Panc1 (cell line): Measurements from ENCODE around the gene NPLOC4. TPM values are rescaled to one million over a fixed set of nuclear protein-coding genes. Genes with fewer than 3 reads are reported as not detected.

ENCODE experiments used
- ATAC-seq: fragments of 200-7000 bp; cut with Tn5 transposase; 2 replicates; pipeline ENCODE4 v1.9.1; 2020; ENCODE audit warnings: mild to moderate bottlenecking, moderate library complexity
- BruUV-seq: library from RNA; stranded (reverse); fragments of 400-500 nt; replicated peaks from 2 replicates; lab custom pipeline; 2021; lab: Mats Ljungman, UMichigan
- CTCF ChIA-PET: fragments of 300-600 bp; sonication (Branson Sonifier 250); formaldehyde crosslinking; loops from one replicate; lab custom pipeline; 2022; ENCODE audit warnings: antibody characterized with exemption; lab: Charles Lee
- POLR2A ChIA-PET: fragments of 300-600 bp; sonication (Branson Sonifier 250); formaldehyde crosslinking; loops from one replicate; lab custom pipeline; 2022; ENCODE audit warnings: antibody characterized with exemption; lab: Charles Lee
- DNase-seq: peaks from one replicate; pipeline ENCODE4 v3.0.0-alpha.2; 2010; ENCODE audit warnings: low read depth, low spot score
- H3K27ac ChIP-seq: 2 replicates; pipeline ENCODE4 v1.5.1; 2011; ENCODE audit warnings: mild to moderate bottlenecking, low read length, inconsistent platforms
- H3K27me3 ChIP-seq: fragments of 200-500 bp; sonication (Bioruptor generic); 2 replicates; pipeline ENCODE4 v1.6.0; 2014; ENCODE audit warnings: low read length, inconsistent platforms; ENCODE audit not compliant: control insufficient read depth, insufficient read depth
- H3K36me3 ChIP-seq: fragments of 200-500 bp; sonication (Bioruptor generic); 2 replicates; pipeline ENCODE4 v1.5.1; 2014; ENCODE audit warnings: inconsistent platforms, mild to moderate bottlenecking, low read length, moderate library complexity; ENCODE audit not compliant: control insufficient read depth, insufficient read depth
- H3K4me1 ChIP-seq: 2 replicates; pipeline ENCODE4 v1.5.1; 2011; ENCODE audit warnings: inconsistent platforms, mild to moderate bottlenecking, low read length, moderate library complexity; ENCODE audit not compliant: control insufficient read depth, insufficient read depth
- H3K4me3 ChIP-seq, 2 experiments: 2 replicates each; pipeline ENCODE4 v1.5.1; 2011 to 2012; ENCODE audit warnings: low read depth in 2 of 2, low read length in 2 of 2, mild to moderate bottlenecking in 2 of 2, inconsistent platforms in 1 of 2, moderate library complexity in 1 of 2
- H3K9me3 ChIP-seq: fragments of 200-500 bp; sonication (Bioruptor generic); 2 replicates; pipeline ENCODE4 v1.5.1; 2014; ENCODE audit warnings: low read depth, mild to moderate bottlenecking, inconsistent platforms, low read length, moderate library complexity; ENCODE audit not compliant: control insufficient read depth, insufficient read depth
- CTCF ChIP-seq: fragments of 450-650 bp; IDR thresholded peaks from 2 replicates; pipeline ENCODE4 v1.5.1; 2017; ENCODE audit warnings: mild to moderate bottlenecking
- POLR2AphosphoS5 ChIP-seq: IDR thresholded peaks from 2 replicates; pipeline ENCODE4 v1.6.1; 2012; ENCODE audit warnings: mild to moderate bottlenecking, low read depth, low read length, moderate library complexity
- REST ChIP-seq, 2 experiments: IDR thresholded peaks; 2 replicates each; pipeline ENCODE4 v1.6.1; 2011 to 2012; ENCODE audit warnings: low read depth in 2 of 2, control low read depth in 1 of 2, low read length in 1 of 2, mild to moderate bottlenecking in 1 of 2, moderate library complexity in 1 of 2; ENCODE audit not compliant: insufficient read depth in 1 of 2
- SIN3A ChIP-seq: IDR thresholded peaks from 2 replicates; pipeline ENCODE4 v1.6.1; 2012; ENCODE audit warnings: low read depth, mild to moderate bottlenecking, low read length, moderate library complexity, borderline replicate concordance; ENCODE audit not compliant: insufficient read depth
- TCF7L2 ChIP-seq: IDR thresholded peaks from 2 replicates; pipeline ENCODE4 v1.6.1; 2011; ENCODE audit warnings: mild to moderate bottlenecking, low read depth, low read length, inconsistent platforms
- in situ Hi-C: cut with HindIII; loops from 2 replicates; pipeline ENCODE4 v1.10.0; 2016; ENCODE audit warnings: low sequenced_read_pairs, low pct_unique_long_range_greater_than_20kb
- intact Hi-C: fragments of 100-400 bp; cut with micrococcal nuclease; formaldehyde crosslinking; loops from one replicate; pipeline ENCODE4 v1.10.0; 2022; ENCODE audit not compliant: unreplicated experiment
- total RNA-seq: library from RNA; stranded (reverse); gene quantifications from one replicate; pipeline ENCODE4 v1.2.1, GENCODE V29; 2021; ENCODE audit not compliant: unreplicated experiment

Gene NPLOC4
- total RNA-seq, 1 experiment from 2014 or later: 246 TPM

GRCh38 chr17:81662002-81662401 is 25.1 kb upstream of the NPLOC4 start:
- Histone ChIP-seq H3K36me3 (no peaks in the 10 kb centered on the region; the same call in 1 of the 2 replicates), H3K4me1 (peaks cover 8% of the 10 kb centered on the region), H3K4me3 (no peak overlapping the region), H3K9me3 (no peaks in the 10 kb centered on the region), H3K27ac (no peak overlapping the region), H3K27me3 (no peaks in the 10 kb centered on the region)
- DNase-seq (no peak), ATAC-seq (no peak)
- in situ Hi-C loops: no loop called here
- TF ChIP-seq CTCF (no peak), REST (IDR thresholded peaks at IDR 0.05; ENCODE audit: insufficient read depth in 1 of 2, low read depth in 2 of 2, low read length in 1 of 2) (no peak), POLR2AphosphoS5 (no peak), SIN3A (no peak), TCF7L2 (no peak)
- ChIA-PET CTCF (no interaction called here), POLR2A (no interaction called here)
- no TSS peak for BruUV-seq
- intact Hi-C loops: no loop called here

GRCh38 chr17:81660441-81660840 is 23.5 kb upstream of the NPLOC4 start:
- CTCF ChIA-PET: no interaction called here
- TF ChIP-seq POLR2AphosphoS5 (no peak), SIN3A (no peak), CTCF (no peak), TCF7L2 (no peak), REST (IDR thresholded peaks at IDR 0.05; ENCODE audit: insufficient read depth in 1 of 2, low read depth in 2 of 2, low read length in 1 of 2) (no peak)
- no peaks in the 10 kb centered on the region for H3K27me3 ChIP-seq
- ATAC-seq: no peak
- BruUV-seq: no TSS peak
- in situ Hi-C loops: no loop called here
- H3K36me3 ChIP-seq: no peaks in the 10 kb centered on the region
- POLR2A ChIA-PET: interaction anchor here (0.5 kb wide), 1 partner anchor 14 kb away, joined by 3 read pairs; no protein-coding TSS in a partner anchor
- peaks cover 7% of the 10 kb centered on the region for H3K4me1 ChIP-seq
- H3K9me3 ChIP-seq: no peaks in the 10 kb centered on the region
- no peak overlapping the region for H3K27ac ChIP-seq
- no peak for DNase-seq
- intact Hi-C loops: no loop called here
- H3K4me3 ChIP-seq: no peak overlapping the region
